ENCODE results near the gene GRM8.

The GRM8 gene

DNA sequence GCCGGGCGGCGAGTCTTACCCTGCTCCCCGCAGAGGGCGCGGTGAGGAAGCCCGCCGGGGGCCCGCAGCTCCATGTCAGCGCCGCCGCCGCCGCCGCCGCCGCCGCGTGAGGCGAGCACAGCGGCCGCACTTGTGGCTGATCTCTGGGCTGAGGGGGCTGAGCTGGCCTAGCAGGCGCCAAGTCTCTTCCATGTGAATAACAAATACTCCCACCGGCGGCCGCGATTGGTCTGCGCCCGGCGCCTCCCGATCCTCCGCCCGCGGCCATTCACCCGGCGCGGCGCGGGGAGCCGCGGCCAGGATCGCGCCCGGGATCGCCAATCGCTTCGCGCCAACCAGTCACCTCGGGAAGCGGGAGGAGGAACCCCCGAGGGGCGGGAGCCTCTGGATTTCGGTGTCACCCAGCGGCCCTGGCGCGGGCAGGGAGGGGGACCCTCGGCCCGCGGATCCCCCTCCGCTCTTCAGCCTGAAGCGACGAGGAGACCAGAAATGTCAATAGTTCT, at the start of gene GRM8:
Gene GRM8 (minus strand): TSS at position 164 of the 503 bp plus-strand sequence.
- peak; percentile 70 for DNase-seq (ENCODE audit: low spot score)

DNA sequence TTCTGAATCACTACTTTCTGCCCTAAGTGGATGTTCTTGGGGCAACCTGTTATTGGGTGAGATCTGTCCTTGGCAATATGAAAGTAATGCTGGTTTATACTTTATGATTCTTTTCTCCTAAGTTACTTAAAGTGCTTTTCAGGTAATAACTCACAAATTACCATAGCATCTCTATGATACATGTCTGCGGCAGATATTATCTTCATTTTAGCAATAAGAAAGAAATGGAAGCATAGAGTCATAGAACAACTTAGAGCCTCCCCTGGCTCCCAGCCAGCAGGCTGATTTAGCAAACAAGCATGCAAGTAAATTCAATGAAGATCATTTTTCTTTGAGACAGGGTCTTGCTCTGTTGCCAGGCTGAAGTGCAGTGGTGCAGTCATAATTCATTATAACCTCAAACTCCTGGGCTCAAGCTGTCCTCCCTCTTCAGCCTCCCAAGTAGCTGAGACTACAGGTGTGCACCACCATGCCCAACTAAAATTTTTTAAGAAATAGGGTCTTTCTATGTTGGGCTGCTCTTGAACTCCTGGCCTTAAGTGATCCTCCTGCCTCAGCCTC, 38.1 kb upstream of the GRM8 start:
- DNase-seq (ENCODE audit: low spot score): no peak

DNA sequence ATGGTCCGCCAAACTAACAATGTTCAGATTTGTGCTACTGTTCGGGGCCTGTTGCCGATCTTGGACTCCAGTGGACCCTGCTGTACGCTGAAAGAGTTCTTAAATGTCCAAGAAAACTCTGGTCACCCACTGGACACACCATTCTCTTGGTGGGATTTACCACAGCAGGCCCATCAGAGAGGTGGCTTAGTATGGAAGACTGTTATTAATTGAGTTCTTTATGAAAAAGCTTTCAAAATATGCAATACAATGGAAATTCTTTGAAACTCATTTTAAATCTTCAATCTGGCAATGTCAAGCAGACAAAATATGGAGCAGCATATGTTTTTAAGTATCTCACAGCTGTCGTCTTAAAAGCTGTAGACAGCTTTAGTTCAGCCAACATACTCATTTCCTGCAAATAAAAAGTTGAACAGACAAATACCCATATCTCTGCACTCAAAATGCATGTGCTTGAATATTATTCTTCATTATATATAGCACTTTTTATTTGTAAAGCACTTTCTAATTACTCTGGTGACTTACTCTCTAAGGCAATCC, 37.4 kb upstream of the GRM8 start:
- DNase-seq (ENCODE audit: low spot score): no peak

DNA sequence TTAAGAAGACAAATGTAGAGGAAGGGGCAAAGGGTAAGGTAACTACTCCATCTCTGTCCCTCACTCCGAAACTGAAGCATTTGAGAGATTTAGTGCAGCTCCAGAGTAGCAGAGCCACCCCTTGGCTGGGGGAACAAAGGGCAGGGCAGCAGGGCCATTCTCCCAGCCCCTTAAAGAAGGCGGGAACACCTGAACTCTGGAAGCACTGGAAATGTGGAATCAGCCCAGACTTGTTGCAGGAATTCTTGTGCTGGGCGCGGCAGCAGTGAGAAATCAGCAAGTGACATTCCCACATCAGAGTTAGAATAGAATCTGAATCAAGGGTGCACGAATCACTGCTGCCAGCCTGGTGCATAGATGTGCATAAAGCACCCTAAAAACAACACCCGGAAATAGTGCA, 34.4 kb upstream of the GRM8 start:
- no peak for DNase-seq (ENCODE audit: low spot score)

DNA sequence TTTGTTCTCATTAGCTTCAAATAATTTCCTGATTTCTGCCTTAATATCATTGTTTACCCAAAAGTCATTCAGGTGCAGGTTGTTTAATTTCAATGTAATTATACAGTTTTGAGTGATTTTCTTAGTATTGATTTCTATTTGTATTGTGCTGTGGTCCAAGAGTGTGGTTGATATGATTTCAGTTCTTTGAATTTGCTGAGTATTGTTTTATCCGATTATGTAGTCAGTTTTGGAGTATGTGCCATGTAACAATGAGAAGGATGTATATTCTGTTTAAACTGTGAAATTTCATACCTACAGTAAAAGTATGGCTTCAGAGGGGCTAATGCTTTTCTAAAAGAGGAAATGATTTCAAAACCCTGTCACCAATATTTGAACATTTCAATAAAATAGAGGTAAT, 17.4 kb upstream of the GRM8 start:
- DNase-seq (ENCODE audit: low spot score): no peak

DNA sequence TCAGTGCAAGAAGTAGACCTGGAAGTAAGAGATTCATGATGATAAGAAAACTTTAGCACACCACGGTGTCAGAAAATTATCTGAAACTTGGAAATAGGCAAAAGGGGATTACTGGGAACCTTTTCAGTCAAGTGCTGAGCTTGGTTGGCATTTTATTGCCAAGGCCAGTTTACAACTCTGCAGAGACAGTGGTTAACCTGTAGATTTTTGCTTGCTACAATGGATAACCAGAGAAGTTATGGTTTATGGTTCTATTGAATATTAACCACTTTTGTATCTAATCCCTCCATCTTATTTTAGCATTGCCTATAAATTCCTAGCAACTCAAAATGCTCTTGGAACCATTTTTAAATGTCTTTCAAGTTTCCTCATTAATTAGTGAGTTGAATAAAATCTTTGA, 13.3 kb upstream of the GRM8 start:
- no peak for DNase-seq (ENCODE audit: low spot score)

DNA sequence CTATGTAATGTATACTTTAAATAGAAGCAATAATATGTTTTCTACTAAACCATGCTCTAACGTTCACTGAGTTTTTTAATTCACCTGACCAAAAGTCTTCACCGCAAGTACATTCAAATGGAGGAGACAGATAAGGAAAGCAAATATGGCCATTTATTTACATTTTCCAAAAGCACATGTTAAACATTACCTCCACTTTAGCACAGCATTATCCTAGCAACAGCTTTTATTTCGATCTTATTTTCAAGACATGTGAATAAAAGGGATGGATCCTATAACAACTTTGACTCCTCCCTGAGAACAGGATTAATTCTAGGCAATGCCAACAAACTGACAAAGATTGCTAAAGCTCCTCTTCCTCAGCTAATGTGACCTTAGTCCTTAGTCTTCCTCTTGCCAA, 11.5 kb upstream of the GRM8 start:
- DNase-seq (ENCODE audit: low spot score): no peak

DNA sequence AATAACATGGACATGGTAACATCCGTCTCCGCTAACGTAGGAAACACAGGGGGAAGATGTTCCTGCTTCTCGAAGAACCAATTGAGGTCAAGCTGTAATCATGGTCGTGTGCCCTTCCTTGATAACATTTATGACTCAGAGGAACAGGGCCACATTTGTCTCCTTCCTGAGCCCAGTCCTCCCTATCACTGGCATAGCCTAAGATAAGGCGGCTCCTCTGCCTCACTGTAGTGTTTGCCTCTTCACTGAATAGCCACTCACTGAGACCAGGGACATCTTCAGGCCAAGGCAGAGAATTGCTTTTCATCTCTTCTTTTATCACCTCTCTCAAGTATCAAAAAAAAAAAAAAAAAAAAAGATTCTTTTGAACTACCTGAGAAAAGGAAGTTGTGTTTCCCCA, 5.4 kb upstream of the GRM8 start:
- DNase-seq (ENCODE audit: low spot score): no peak

DNA sequence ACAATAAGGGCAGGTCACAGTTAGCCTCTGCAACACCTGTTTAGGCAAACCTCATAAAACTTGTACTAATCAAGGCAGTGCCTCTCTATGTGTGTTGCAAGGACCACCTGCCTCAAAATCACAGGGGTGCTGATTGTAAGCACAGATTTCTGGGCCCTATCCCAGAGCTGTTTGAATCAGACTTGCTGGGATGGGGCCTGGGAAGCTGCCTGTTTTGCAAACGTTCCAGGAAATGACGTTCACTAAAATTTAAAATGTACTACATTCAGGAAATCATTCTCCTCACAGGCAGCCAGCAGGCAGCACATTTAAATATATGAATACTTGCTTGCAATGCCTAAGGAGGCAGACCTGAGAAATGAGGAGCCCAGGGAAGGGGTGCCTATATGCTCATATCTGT, 4.3 kb upstream of the GRM8 start:
- DNase-seq (ENCODE audit: low spot score): no peak

DNA sequence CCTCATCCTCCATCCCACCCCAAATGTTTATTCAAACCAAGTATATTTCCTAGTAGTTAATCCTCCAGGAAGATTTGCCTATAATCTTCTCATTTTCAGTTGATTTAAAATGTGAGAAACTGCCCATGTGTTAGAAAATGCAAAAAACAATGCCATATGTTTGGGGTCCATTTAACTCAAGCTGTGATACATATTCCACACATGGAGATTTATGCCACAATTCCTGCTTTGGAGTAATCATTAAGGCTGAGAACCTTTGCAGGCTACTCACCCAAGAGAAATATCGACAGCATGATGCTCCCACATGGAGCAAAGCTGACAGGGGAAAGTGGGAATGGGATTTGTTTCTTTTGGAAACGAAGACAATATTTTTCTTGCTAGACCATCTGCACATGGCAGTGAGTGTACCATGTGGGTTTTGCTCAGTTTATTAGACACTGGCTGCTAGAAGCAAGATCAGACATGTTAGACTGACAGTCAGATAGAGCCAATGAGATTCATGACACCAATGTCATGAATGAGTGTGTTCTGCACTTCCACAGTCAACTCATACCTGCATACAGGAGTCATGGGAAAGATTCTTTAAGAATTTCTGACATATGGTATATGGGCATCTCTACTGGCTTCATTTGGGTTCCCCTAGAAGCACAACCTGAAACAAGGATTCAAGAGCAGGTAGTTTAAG, 3.4 kb upstream of the GRM8 start:
- no peak for DNase-seq (ENCODE audit: low spot score)

DNA sequence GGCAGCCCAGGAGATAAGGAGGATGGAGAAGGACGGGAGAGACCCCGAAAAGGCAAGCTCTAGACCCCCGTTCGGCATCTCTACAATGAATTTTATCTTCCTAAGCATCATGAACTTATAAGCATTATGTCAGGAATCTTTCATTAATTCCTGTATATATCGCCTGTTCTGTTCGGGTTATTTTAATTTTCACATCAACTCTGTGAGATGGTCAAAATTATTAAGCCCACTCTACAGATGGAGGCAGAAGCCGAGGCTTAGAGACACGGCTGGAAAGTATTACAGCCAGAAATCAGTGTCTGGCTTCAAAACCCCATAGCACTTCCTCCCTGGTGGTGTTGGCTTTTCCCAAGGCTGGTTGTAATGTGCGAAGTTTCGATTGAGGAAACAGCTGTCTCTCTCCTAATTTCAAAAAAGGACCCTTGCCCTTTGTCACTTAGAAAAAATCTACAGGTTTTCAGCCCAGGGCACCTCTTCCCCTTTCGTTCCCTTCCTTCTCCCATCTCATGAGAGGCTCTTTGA, 1.5 kb upstream of the GRM8 start:
- no peak for DNase-seq (ENCODE audit: low spot score)

DNA sequence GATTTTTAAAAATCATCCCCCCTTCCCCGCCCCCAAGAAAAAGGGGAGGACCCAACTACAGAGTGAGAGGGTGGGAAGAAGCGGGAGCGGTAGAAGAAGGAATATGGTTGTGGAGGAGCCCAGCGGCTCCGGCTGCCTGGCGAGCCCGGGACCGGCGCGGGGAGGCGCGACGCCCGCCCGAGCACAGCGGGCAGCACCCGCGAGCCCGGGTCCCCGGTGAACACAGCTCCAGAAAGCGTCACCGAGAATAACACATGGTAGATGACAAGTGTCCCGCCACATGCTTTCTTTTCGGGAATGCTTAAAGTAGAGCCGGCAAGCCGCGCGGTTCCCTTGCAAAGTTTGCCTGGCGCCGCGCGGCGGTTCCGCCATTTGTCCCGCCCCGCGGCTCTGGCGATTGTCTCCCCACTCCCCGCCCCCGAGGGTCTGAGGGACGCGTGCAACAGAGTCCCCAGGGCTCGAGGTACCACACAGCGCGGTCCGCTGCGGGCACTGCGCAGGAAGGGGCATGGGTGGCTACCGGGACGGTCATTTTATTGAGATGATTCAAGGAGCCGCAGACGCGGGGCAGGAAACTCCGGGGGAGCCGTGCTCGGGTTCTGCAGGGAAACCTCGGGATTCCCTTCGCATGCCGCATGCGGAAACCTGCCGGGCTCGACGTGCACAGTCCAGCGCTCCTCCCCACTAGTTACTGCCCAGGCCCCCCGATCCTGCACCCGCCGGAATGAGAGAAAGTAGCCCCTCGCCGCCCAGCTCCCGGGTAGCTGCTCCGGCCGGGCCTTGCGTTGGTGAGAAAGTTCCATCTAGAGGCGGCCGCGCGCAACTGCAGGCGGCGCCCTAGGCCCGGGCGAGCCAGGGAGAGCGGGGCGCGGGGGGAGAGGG, 781 bp upstream of the GRM8 start:
- DNase-seq (ENCODE audit: low spot score): peak; percentile 82

DNA sequence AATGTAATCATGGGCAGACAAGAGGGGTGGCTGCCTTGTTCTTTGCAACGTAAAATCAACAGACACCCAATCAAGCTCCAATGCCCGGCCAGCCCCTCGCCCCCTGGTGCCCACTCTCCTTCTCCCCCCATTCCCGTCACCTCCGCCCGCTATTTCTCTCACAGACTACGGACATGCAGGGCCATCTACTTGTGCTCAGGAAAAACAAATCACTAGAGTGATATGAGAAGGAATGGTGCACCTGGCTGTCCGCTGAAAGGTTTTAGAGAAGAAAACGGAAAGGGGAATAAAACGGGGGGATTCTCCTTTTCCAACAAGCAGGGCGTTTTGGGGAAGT, 396 bp downstream of the GRM8 start:
- no peak for DNase-seq (ENCODE audit: low spot score)

DNA sequence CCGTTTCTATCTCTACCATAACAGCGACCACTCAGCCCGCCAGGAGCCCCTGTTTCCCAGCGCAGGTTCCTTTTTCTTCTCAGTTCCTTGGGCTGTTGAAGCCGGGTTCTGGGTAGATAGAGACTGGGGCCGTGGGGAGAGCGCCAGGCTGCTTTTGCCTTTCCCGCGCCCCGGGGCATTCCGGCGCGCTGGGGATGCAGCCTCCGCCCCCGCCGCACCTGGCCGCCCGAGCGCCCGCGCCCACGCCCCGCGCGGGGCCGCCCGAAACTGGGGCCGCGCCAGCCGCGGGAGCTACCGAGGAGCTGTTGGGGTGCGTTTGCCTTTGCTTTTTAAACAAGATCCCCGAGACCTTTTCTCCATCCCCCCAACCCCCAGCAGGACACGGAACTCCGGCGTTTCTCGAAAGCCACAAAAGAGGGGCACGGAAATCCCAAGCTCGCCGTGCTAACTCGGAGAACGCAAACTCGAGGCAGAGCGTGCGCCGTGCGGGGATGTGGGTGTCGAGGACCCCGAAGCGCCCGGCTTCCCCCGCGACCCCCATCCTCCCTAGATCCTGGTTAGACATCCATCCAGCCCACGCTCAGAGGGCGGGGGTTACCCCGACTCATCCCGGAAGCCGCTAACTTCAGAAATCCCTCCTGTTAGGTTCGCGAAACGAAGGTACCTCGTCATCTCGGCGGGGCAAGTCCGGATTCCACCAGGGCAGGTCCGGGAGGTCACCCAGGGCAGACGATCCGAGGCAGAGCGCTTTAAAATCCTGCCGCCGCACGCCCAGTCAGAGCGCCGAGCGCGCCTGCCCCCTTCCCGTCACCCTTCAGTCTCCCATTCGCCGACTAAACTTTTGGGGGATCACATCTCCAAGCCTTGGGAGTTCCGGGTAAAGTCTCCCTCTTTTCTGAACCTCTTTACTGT, 1.0 kb downstream of the GRM8 start:
- no peak for DNase-seq (ENCODE audit: low spot score)

DNA sequence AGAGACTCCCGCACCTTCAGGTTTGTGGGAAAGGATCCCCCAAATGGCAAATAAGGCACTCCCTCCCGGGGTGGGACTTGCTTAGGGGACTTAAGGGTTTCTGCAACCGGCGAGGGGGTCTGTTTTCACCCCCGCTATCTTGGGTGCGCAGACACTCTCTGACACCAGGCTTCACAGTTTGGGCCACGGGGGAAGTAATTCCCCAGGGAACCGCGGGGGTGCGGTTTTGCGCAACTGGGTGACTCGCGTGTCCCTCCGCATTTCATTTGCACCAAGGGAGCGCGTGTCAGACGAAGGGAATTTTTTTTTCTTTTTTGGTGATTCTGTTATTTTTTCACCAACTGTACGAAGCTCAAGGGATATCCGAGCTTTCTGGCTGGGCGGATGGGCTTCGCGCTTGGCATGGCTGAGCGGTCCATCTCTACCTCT, 1.7 kb downstream of the GRM8 start:
- no peak for DNase-seq (ENCODE audit: low spot score)

DNA sequence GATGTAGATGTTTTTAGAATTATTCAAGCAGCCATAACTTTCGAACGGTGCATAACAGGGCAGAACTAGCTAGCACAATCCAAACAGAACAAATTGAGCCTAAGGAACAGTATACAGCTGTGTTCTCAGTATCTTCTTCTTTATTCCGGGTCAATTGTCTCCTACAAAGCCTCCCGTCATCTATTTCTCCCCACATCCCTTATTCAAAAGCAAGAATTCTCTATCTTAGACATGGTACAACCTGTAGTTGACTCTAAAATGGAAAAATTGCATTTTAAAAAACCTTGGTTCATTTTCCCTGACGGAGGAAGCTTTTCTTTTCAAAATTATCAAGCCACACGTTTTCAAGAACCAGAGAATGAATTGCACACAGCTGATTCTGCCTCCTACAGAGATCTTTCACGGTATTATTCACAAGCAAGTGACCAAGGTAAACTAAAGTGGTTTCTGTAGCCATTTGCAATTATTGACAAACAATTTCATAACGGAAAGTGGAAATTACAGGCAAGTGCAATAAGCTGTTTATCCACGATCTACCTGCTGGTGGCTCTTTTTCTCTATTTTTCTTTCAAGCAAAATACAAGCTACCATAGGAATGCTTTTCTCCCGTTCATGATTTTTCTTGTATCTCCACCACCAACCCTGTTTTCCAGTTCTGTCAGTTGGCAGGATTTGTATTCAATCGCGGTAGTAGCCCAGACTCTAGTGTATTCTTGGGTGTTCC, 2.3 kb downstream of the GRM8 start:
- no peak for DNase-seq (ENCODE audit: low spot score)

DNA sequence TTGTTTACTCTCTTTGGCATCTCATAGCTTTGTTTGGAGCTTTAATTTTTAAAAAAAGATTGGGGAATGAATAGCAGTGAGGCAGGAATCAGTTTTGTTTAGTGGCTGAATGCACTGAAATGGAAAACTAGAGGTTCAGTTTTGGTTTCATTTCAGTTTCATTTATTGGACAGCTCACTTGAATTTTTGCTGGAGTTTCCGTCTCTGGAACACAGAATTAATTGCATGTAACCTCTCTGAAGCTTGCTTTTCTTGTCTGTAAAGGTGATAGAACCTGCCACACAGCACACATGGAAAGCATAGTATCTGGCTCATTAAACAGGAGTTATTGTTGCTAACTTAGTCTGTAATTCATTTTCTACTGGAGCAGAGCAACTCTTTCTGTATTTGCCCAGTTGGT, 7.1 kb downstream of the GRM8 start:
- no peak for DNase-seq (ENCODE audit: low spot score)

DNA sequence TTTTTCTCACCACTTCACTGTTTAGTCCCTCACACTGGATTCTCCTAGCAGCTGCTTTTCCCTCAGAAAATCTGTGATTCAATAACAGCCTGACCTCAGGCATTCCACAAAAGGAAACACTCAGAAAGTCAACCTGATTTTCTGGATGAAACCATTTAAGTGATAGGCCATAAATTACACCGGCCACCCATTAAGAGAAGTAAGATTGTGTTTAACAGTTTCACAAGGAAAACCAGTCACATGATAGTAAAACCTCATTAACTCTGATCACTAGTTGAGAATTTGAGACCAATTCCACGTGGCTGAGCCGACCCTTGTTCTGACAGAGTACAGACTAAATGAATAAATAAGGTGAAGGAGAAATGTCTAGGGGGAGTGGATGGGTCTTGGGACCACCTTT, 7.7 kb downstream of the GRM8 start:
- DNase-seq (ENCODE audit: low spot score): no peak

DNA sequence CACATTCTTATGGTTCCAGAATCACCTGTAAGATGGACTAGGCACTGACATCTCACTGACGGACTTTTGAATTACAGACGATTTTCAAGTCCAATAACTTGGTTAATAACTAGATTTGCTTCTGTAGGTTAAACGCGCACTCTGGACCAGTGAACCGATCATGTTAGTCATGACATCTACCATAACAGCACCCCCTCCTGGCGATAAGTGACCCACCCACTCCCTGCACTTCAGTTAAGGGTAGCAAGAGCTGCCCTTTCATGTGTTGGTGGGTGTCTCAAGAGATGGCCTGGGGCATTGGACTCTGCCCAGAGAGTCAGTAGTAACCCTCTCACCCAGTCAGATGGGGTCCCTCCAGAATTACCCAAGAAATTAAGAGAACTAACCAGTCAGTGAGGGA, 12.9 kb downstream of the GRM8 start:
- no peak for DNase-seq (ENCODE audit: low spot score)

DNA sequence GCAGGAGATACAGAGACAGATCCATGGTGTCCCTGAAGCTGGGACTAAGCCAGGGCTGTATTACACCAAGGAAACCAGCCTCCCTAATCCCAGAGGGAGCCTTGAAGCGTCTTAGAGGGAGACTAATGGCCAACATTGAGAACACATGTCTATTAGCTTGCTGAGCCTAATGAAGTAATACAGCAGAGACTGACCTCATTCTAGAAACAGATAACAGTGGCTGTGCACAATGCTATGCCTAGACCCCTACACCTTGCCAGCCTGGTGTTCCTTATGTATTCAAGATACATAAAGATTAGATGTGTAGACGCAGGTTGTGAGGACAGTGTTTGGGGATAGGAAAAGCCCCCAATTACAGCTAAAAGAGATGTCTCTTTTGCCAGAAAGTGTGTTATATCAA, 19.1 kb downstream of the GRM8 start:
- no peak for DNase-seq (ENCODE audit: low spot score)

DNA sequence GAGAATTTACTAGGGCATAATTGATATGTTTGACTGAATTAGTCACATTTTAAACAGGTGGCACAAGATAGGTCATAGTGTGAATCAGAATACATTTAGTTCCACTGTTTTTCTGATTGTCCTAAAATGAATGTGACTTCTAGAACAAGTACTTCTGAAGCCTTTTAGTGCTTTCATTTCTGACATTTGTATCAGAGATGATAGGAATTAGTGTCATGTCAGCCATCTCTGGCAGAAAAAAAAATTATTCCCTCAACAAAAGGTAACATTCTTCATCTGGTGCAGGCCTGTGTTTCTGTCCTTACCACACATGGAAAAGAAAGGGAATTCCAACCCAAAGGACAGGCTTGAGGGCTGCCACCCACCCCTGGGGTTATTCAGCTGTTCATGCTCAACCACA, 21.3 kb downstream of the GRM8 start:
- DNase-seq (ENCODE audit: low spot score): no peak

Data from HuH-7.5 (cell line).